Measurements from ENCODE around the gene SAT2.

GRCh38 chr17:7591596-7591995 is 36.0 kb downstream of the SAT2 start:
- no peak for TF ChIP-seq CTCF (IDR thresholded peaks at IDR 0.05)
- TF ChIP-seq POLR2A (IDR thresholded peaks at IDR 0.05), result no peak

Data from Peyer's patch (tissue), 4 donors.